ENCODE results near the gene TTYH2.
A peak's percentile ranks its signal among the peaks of the same experiment; 100 is the strongest.

Gene TTYH2

GRCh38 chr17:74297941-74298340, 84.6 kb downstream of the TTYH2 start:
- H3K36me3 Mint-ChIP-seq (ENCODE audit: low read depth), result no peaks in the 10 kb centered on the region
- peak; percentile 55 for DNase-seq (ENCODE audit: low spot score)
- no peaks in the 10 kb centered on the region for H3K9me3 Mint-ChIP-seq
- no peak overlapping the region for H3K27ac Mint-ChIP-seq
- H3K27me3 Mint-ChIP-seq (ENCODE audit: low read depth), result peaks cover 2% of the 10 kb centered on the region
- peaks cover 22% of the 10 kb centered on the region for H3K4me1 Mint-ChIP-seq (ENCODE audit: low read depth)
- H3K4me3 Mint-ChIP-seq, result no peak overlapping the region

DNA sequence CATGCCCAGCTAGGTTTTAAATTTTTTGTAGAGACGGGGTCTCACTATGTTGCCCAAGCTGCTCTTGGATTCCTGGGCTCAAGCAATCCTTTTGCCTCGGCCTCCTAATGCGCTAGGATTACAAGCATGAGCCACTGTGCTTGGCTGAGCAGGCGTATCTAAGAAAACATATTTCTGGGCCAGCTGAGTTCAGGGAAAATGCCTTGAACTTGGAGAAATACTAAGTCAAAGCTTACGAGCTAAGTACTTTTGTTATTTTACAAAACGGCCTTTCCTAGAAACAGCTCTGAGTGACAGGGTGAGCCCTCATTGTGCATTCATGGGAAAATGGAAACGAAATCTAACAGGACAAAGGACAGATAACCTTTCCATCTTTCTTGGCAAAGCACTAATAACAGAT, 85.4 kb downstream of the TTYH2 start:
- Mint-ChIP-seq H3K4me1 (ENCODE audit: low read depth) (peaks cover 22% of the 10 kb centered on the region), H3K27me3 (ENCODE audit: low read depth) (peaks cover 2% of the 10 kb centered on the region), H3K9me3 (no peaks in the 10 kb centered on the region), H3K4me3 (no peak overlapping the region), H3K36me3 (ENCODE audit: low read depth) (no peaks in the 10 kb centered on the region), H3K27ac (no peak overlapping the region)
- DNase-seq (ENCODE audit: low spot score), result no peak

GRCh38 chr17:74299226-74300009, 86.0 kb downstream of the TTYH2 start:
- DNase-seq (ENCODE audit: low spot score), result no peak
- H3K27me3 Mint-ChIP-seq (ENCODE audit: low read depth), result peaks cover 2% of the 10 kb centered on the region
- no peaks in the 10 kb centered on the region for H3K36me3 Mint-ChIP-seq (ENCODE audit: low read depth)
- H3K27ac Mint-ChIP-seq, result no peak overlapping the region
- H3K4me3 Mint-ChIP-seq, result no peak overlapping the region
- no peaks in the 10 kb centered on the region for H3K9me3 Mint-ChIP-seq
- peaks cover 22% of the 10 kb centered on the region for H3K4me1 Mint-ChIP-seq (ENCODE audit: low read depth)

- Mint-ChIP-seq H3K4me3 (no peak overlapping the region), H3K27me3 (ENCODE audit: low read depth) (peaks cover 6% of the 10 kb centered on the region), H3K36me3 (ENCODE audit: low read depth) (no peaks in the 10 kb centered on the region), H3K9me3 (no peaks in the 10 kb centered on the region), H3K27ac (no peak overlapping the region), H3K4me1 (ENCODE audit: low read depth) (peaks cover 18% of the 10 kb centered on the region)
- DNase-seq (ENCODE audit: low spot score), result no peak
These were observed 89.9 kb downstream of the TTYH2 start for GRCh38 chr17:74303305-74303704.

GRCh38 chr17:74304184-74304583, 90.8 kb downstream of the TTYH2 start:
- Mint-ChIP-seq H3K27me3 (ENCODE audit: low read depth) (peaks cover 6% of the 10 kb centered on the region), H3K36me3 (ENCODE audit: low read depth) (no peaks in the 10 kb centered on the region), H3K4me3 (no peak overlapping the region), H3K27ac (no peak overlapping the region), H3K9me3 (no peaks in the 10 kb centered on the region), H3K4me1 (ENCODE audit: low read depth) (peaks cover 19% of the 10 kb centered on the region)
- DNase-seq (ENCODE audit: low spot score), result no peak

- H3K27ac Mint-ChIP-seq, result no peak overlapping the region
- H3K27me3 Mint-ChIP-seq (ENCODE audit: low read depth), result peaks cover 4% of the 10 kb centered on the region
- H3K4me3 Mint-ChIP-seq, result no peak overlapping the region
- peaks cover 18% of the 10 kb centered on the region for H3K4me1 Mint-ChIP-seq (ENCODE audit: low read depth)
- DNase-seq (ENCODE audit: low spot score), result no peak
- no peaks in the 10 kb centered on the region for H3K9me3 Mint-ChIP-seq
- no peaks in the 10 kb centered on the region for H3K36me3 Mint-ChIP-seq (ENCODE audit: low read depth)
These were observed 92.7 kb downstream of the TTYH2 start for GRCh38 chr17:74305865-74306654.

- Mint-ChIP-seq H3K4me3 (no peak overlapping the region), H3K27ac (no peak overlapping the region), H3K9me3 (peaks cover 8% of the 10 kb centered on the region), H3K36me3 (ENCODE audit: low read depth) (no peaks in the 10 kb centered on the region), H3K27me3 (ENCODE audit: low read depth) (peaks cover 4% of the 10 kb centered on the region), H3K4me1 (ENCODE audit: low read depth) (peaks cover 12% of the 10 kb centered on the region)
- DNase-seq (ENCODE audit: low spot score), result no peak
These were observed 94.8 kb downstream of the TTYH2 start for GRCh38 chr17:74307984-74308773.

GRCh38 chr17:74309902-74310301, 96.5 kb downstream of the TTYH2 start:
- H3K27ac Mint-ChIP-seq, result no peak overlapping the region
- DNase-seq (ENCODE audit: low spot score), result no peak
- H3K4me1 Mint-ChIP-seq (ENCODE audit: low read depth), result peaks cover 12% of the 10 kb centered on the region
- peaks cover 4% of the 10 kb centered on the region for H3K27me3 Mint-ChIP-seq (ENCODE audit: low read depth)
- H3K36me3 Mint-ChIP-seq (ENCODE audit: low read depth), result no peaks in the 10 kb centered on the region
- no peak overlapping the region for H3K4me3 Mint-ChIP-seq
- H3K9me3 Mint-ChIP-seq, result peaks cover 8% of the 10 kb centered on the region

Measured in T-helper 2 cell treated with Interferon-gamma antibody and Interleukin-4, amounts not matched to agents 5 μg/mL and 100 μg/mL, for 36 hours (primary cell).